Activated CD8-positive, alpha-beta T cell treated with anti-CD3 and anti-CD28 coated beads for 36 hours (primary cell): Measurements from ENCODE around the gene ABI1. TPM values are rescaled to one million over a fixed set of nuclear protein-coding genes. Genes with fewer than 3 reads are reported as not detected.
A peak's percentile ranks its signal among the peaks of the same experiment; 100 is the strongest.

Experiments used
- ATAC-seq: fragments of 200-7000 bp; cut with Tn5 transposase; one replicate; pipeline ENCODE4 v1.10.0; 2021; ENCODE audit warnings: mild to moderate bottlenecking, moderate library complexity
- CTCF ChIA-PET: fragments of 350-600 bp; sonication (Branson Sonifier 250); formaldehyde crosslinking; loops from one replicate; lab custom pipeline; 2021; ENCODE audit warnings: antibody characterized with exemption; lab: Charles Lee
- POLR2A ChIA-PET: fragments of 350-600 bp; sonication (Branson Sonifier 250); formaldehyde crosslinking; loops from one replicate; lab custom pipeline; 2021; ENCODE audit warnings: antibody characterized with exemption; lab: Charles Lee
- DNase-seq: peaks from one replicate; pipeline ENCODE4 v3.0.0-alpha.2; 2020
- H3K27ac Mint-ChIP-seq: one replicate; pipeline ENCODE4 v1.8.0; 2021; ENCODE audit warnings: mild to moderate bottlenecking, mixed read lengths
- H3K27me3 Mint-ChIP-seq: one replicate; pipeline ENCODE4 v1.8.0; 2021; ENCODE audit warnings: mixed read lengths
- H3K36me3 Mint-ChIP-seq: one replicate; pipeline ENCODE4 v1.8.0; 2021; ENCODE audit warnings: low read depth, mixed read lengths
- H3K4me1 Mint-ChIP-seq: one replicate; pipeline ENCODE4 v1.8.0; 2021; ENCODE audit warnings: low read depth, mixed read lengths
- H3K4me3 Mint-ChIP-seq: one replicate; pipeline ENCODE4 v1.8.0; 2021; ENCODE audit warnings: mild to moderate bottlenecking, moderate library complexity, mixed read lengths
- H3K9me3 Mint-ChIP-seq: one replicate; pipeline ENCODE4 v1.8.0; 2021; ENCODE audit warnings: mixed read lengths
- intact Hi-C: fragments of 100-400 bp; cut with micrococcal nuclease; formaldehyde crosslinking; loops from one replicate; pipeline ENCODE4 v1.10.0; 2022
- total RNA-seq, 2 experiments: library from RNA; stranded (reverse); gene quantifications; one replicate each; pipeline ENCODE4 v1.2.3, GENCODE V29; 2021
- TF ChIP-seq, protein P1 (sequence below): fragments of 200-600 bp; IDR thresholded peaks from one replicate; pipeline ENCODE4 v1.8.0; 2022; ENCODE audit warnings: antibody characterized with exemption, mild to moderate bottlenecking

The ABI1 gene
- total RNA-seq, 2 experiments from 2014 or later: 32.4 to 37.2 TPM

DNA sequence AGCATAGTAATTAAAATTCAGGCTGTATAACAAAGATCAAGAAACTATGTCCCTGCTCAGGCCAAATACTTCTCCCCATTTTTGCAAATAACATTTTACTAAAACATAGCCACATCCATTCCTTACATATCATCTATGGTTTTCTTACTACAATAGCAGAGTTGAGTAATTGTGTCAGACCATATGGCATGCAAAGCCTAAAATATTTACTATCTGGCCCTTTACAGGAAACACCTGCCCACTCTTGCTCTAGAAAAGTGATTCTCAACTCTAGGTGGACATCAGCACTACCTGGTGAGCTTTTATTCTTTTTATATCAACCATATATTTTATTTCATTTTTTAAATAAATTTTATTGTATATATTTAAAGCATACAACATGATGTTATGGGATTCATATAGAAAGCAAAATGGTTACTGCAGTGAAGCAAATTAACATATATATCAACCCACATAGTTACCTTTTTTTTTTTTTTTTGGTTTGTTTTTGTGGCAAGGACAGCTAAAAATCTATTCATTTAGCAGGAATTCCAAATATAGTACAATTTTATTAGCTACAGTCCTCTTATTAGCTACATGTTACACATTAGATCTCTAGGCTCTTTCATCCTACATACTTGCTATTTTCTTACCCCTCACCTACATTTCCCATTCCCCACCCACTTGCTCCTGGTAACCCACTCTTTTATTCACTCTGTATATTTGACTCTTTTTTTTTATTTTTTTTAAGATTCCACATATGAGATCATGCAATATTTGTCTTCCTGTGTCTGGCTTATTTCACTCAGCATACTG lies 19.6 kb downstream of the ABI1 start:
- Mint-ChIP-seq H3K27me3 (no peaks in the 10 kb centered on the region), H3K27ac (peak overlapping the region; percentile 47), H3K36me3 (peaks cover 17% of the 10 kb centered on the region), H3K4me3 (no peak overlapping the region), H3K4me1 (peaks cover 70% of the 10 kb centered on the region), H3K9me3 (peaks cover 4% of the 10 kb centered on the region)
- ChIA-PET CTCF (interaction anchor here (1.0 to 1.2 kb wide), 2 partner anchors 23 to 115 kb away, joined by 3 read pairs; no protein-coding TSS in a partner anchor), POLR2A (no interaction called here)
- intact Hi-C loops: no loop called here
- ATAC-seq: peak; percentile 6
- TF ChIP-seq, protein P1, sequence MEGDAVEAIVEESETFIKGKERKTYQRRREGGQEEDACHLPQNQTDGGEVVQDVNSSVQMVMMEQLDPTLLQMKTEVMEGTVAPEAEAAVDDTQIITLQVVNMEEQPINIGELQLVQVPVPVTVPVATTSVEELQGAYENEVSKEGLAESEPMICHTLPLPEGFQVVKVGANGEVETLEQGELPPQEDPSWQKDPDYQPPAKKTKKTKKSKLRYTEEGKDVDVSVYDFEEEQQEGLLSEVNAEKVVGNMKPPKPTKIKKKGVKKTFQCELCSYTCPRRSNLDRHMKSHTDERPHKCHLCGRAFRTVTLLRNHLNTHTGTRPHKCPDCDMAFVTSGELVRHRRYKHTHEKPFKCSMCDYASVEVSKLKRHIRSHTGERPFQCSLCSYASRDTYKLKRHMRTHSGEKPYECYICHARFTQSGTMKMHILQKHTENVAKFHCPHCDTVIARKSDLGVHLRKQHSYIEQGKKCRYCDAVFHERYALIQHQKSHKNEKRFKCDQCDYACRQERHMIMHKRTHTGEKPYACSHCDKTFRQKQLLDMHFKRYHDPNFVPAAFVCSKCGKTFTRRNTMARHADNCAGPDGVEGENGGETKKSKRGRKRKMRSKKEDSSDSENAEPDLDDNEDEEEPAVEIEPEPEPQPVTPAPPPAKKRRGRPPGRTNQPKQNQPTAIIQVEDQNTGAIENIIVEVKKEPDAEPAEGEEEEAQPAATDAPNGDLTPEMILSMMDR: no peak
- no peak for DNase-seq

DNA sequence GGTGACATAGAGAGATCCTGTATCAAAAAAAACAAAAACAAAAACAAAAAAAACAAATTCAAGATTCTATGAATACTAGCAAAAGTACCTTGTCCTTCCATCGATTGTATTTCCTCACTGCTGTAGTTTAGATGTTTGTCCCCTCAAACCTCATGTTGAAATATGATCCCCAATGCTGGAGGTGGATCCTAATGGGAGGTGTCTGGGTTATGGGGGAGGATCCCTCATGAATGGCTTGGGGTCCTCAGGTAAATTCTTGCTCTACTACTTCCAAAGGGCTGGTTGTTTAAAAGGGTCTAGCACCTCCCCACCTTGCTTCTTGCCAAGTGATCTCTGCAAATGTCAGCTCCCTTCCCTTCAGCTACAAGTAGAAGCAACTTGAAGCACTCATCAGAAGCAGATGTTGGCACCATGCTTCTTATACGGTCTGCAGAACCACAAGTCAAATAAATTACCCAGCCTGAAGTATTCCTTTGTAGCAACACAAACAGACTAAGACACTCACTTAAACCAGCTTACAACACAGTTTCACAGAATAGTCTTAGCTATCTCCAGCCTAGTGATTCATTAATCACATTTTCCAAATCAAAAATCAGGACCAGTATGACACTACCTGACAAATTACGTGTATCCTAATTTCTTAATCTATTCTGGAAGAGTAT lies 20.7 kb downstream of the ABI1 start:
- POLR2A ChIA-PET: no interaction called here
- no peak overlapping the region for H3K4me3 Mint-ChIP-seq
- intact Hi-C loops: no loop called here

DNA sequence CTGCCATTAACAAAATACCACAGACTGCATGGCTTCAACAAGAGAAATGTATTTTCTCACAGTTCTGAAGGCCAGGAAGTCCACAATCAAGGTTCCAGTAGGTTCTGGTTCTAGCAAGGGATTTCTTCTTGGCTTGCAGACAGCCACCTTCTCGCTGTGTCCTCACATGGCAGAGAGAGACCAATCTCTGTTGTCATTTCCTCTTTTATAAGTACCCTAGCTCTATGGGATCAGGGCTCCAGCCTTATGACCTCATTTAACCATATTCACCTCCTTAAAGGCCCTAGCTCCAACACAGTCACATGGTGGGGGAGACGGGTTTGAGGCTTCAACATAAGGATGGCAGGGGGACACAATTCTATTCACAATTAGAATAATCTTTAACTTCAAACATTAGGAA lies 23.6 kb downstream of the ABI1 start:
- peaks cover 4% of the 10 kb centered on the region for H3K9me3 Mint-ChIP-seq
- DNase-seq (no peak), ATAC-seq (no peak)
- peaks cover 61% of the 10 kb centered on the region for H3K4me1 Mint-ChIP-seq
- no peaks in the 10 kb centered on the region for H3K27me3 Mint-ChIP-seq
- TF ChIP-seq, protein P1: no peak
- ChIA-PET CTCF (interaction anchor here (1.8 kb wide), 1 partner anchor 20 kb away, joined by 5 read pairs; no protein-coding TSS in a partner anchor), POLR2A (no interaction called here)
- H3K4me3 Mint-ChIP-seq: no peak overlapping the region
- intact Hi-C loops: no loop called here
- H3K36me3 Mint-ChIP-seq: peaks cover 26% of the 10 kb centered on the region
- H3K27ac Mint-ChIP-seq: no peak overlapping the region

More for the DNA sequence above, 20.7 kb downstream of the ABI1 start:
- CTCF ChIA-PET: interaction anchor here (1.0 to 1.2 kb wide), 2 partner anchors 22 to 114 kb away, joined by 3 read pairs; no protein-coding TSS in a partner anchor
- H3K27ac Mint-ChIP-seq: peak overlapping the region; percentile 48
- no peak for DNase-seq
- H3K4me1 Mint-ChIP-seq: peaks cover 67% of the 10 kb centered on the region
- peak; percentile 13 for ATAC-seq
- TF ChIP-seq, protein P1: no peak
- no peaks in the 10 kb centered on the region for H3K27me3 Mint-ChIP-seq
- H3K36me3 Mint-ChIP-seq: peaks cover 23% of the 10 kb centered on the region
- H3K9me3 Mint-ChIP-seq: peaks cover 4% of the 10 kb centered on the region

DNA sequence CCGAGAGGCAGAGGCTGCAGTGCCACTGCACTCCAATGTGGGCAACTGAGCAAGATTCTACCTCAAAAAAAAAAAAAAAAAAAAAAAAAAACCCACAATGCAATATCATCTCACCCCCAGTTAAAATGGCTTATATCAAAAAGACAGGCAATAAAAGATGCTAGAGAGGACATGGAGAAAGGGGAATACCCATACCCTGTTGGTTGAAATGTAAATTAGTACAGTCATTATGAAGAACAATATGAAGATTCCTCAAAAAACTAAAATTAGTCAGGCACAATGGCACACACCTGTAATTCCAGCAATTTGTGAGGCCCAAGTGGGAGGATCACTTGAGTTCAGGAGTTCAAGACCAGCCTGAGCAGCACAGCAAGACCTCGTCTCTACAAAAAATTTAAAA lies 25.7 kb downstream of the ABI1 start:
- peaks cover 55% of the 10 kb centered on the region for H3K4me1 Mint-ChIP-seq
- ATAC-seq: peak; percentile 30
- TF ChIP-seq, protein P1: no peak
- ChIA-PET POLR2A (no interaction called here), CTCF (interaction anchor here (2.3 kb wide), 1 partner anchor 11 kb away, joined by 7 read pairs; no protein-coding TSS in a partner anchor)
- no peaks in the 10 kb centered on the region for H3K27me3 Mint-ChIP-seq
- intact Hi-C loops: no loop called here
- H3K9me3 Mint-ChIP-seq: peaks cover 4% of the 10 kb centered on the region
- no peak overlapping the region for H3K4me3 Mint-ChIP-seq
- H3K27ac Mint-ChIP-seq: no peak overlapping the region
- H3K36me3 Mint-ChIP-seq: peaks cover 35% of the 10 kb centered on the region
- DNase-seq: no peak
